ENCODE data around the gene ADAMTS18.
"Not testable (repeated sequence)": the region's sequence is repeated elsewhere in the genome, so short reads cannot be mapped to it uniquely, and the experiment has no call there.

The ADAMTS18 gene

DNA sequence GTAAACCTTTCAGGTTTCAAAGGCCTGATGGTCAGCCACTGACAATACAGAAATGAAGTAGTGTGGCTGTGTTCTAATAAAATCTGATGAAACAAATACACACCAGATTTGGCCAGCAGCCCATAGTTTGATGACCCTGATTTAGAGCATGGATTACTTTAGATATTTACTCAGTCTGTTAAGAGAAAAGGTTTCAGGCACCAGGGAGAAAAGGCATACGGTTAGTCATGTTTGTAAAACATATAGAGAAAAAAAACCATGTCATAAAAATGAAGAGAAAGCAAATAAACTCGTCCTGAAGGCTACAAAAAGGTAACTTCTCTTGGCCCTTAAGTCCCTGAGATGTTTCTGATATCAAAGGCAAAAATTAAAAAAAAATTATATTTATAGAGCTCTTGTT, 112.1 kb downstream of the ADAMTS18 start:
- DNase-seq: no peak

GRCh38 chr16:77317059-77317458, 117.8 kb downstream of the ADAMTS18 start:
- no peak for DNase-seq

DNA sequence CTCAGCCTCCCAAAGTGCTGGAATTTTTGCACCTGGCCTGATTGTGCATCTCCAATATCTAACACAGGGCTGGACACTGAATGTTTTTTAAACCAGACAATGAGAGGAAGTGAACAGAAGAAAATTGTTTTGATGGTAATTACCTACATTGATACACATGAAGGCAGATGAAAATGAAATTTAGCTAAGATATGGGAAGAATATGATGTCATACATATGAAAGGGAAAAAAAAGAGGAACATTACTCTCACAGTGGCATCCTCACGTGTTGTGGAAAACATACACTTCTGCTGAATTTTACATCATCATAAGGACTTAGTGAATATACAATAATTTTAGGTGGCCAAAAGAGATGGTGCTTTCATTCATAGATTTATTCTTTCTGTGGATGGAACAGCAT, 124.0 kb downstream of the ADAMTS18 start:
- no peak for DNase-seq

GRCh38 chr16:77308163-77308561, 126.7 kb downstream of the ADAMTS18 start:
- DNase-seq: no peak

DNA sequence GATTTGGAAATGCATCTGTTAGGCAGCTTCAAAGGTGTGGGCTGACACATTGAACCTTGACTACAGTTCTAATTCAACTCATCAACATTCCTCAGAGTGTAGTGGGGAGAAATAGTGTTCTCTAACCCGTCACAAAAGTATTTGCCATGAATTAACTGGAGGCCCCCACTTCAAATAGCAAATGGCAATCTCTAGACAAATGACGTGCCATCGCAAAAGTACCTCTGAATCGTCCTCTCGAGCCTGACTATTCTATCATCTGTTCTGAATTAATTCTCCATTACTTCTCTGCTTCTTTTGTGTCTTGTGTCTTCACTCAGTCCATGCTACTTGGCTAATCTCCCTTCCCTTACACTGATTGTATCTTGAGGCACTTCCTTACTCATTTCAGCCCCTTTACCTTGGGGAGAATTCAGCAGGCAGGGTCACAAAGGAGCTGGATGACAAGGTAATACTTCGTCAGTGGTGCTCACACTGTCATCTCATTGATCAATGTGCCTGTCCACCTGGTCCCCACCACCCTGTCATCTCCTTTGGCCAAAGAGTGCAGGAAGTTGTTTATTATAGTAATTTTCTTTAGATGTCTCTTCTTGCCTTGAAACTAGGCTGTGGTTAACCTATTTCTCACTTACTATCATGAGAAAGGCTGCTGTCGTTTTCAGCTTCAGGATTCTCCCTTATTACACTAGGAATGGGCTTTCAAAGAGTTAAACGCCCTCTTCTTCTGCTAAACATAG, 127.2 kb downstream of the ADAMTS18 start:
- DNase-seq: peak in 1 of 2 donors; percentile 17

- DNase-seq: no peak
These were observed 128.8 kb downstream of the ADAMTS18 start for GRCh38 chr16:77306075-77306474.

DNA sequence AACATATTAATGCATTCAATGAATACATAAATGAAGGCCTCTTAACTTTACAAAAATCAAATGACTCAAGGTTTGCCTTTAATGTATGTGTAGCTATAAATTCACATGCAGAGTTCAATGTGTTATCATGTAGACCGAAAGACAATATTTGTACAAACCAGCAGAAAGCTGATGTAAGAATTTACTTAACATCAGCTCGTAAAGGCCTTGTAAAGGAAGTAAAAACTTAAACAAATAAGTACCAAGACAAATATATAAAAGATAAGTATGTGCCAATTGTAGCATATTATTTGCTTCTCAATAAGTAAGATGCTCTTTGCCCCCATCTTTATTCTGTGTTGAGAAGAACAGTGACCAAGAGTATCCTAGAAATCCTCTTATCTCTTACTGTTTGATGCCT, 130.0 kb downstream of the ADAMTS18 start:
- DNase-seq: no peak

DNA sequence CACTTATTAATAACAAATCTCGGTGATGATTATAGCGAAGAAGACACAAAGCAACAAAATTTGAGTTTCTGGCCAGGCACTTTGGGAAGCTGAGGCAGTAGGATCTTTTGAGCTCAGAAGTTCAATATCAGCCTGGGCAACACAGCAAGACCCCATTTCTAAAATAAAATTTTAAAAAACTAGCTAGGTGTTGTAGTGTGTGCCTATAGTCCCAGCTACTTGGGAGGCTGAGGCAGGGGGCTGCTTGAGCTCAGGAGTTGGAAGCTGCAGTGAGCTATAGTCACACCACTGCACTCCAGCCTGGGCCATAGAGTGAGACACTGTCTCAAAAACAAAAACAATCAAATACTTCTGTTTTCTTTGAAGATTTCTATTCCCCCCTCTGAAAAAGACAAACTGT, 130.7 kb downstream of the ADAMTS18 start:
- DNase-seq: no peak

DNA sequence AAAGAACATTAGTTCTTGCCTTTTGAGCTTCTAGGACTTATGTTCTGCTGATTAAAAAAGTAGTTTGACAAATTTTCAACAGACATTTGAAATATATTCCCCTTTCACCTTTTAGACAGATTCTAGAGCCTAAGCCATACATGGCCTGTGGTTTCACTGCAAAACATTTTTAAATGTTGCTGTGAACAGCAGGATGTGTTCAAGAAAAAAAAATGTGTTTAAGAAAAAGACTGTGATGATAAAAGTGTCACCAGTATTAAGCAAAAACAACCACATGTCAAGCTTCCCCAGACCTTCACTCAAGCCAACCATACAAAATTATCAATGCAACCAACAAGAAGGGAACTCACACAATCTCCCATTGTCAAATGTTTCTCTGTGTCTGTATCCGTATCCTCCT, 132.2 kb downstream of the ADAMTS18 start:
- DNase-seq: no peak

DNA sequence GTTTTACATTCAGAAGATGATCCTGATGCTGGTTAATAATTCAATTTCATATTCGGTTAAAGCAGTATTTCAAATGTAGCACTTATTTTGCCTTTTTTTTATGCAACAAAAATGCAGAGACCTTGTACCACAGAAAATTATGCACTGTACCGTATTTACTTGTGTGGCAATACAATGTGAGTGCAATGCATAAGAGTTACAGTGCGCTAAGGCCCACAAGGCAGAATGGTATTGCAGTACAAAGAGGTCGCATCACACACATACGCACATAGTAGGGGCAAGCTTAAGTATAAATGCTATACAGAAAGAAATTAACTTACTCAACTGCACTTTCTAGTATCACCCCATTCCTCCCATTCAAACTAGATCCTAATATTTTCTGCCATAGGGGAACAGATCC, 132.6 kb downstream of the ADAMTS18 start:
- no peak for DNase-seq

- no peak for DNase-seq
These were observed 134.6 kb downstream of the ADAMTS18 start for GRCh38 chr16:77300256-77300655.

GRCh38 chr16:77299395-77299794, 135.4 kb downstream of the ADAMTS18 start:
- DNase-seq: no peak

GRCh38 chr16:77298418-77299360, 136.1 kb downstream of the ADAMTS18 start:
- no peak for DNase-seq

DNA sequence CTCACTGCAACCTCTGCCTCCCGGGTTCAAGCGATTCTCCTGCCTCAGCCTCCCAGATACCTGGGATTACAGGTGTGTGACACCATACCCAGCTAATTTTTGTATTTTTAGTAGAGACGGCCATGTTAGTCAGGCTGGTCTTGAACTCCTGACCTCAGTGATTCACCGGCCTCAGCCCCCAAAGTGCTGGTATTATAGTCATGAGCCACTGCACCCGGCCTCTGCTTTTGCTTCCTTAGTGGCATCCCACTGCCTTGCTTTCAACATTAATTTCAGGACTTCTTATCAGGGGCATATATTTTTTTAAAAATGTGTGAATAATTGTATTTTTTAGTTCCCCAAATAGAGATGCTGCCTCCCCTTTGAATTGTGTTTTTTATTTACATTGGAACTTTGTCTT, 136.8 kb downstream of the ADAMTS18 start:
- no peak for DNase-seq

DNA sequence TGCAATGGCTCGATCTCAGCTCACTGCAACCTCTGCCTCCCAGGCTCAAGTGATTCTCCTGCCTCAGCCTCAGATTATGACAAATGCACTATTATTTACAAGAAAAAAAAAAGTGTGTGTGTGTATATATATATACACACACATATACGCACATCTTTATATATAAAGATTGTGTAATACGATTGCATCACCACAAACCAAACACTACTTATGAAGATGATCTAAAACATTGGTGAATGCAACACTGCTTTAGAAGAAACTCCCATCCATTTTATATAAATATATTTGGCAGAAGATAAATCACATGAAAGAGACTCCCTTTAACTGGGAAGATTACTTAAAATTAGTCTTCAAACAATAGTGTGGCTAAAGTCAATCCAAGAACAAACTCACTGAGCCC, 138.9 kb downstream of the ADAMTS18 start:
- no peak for DNase-seq

- DNase-seq: no peak
These were observed 144.3 kb downstream of the ADAMTS18 start for GRCh38 chr16:77290451-77291115.

- no peak for DNase-seq
These were observed 145.5 kb downstream of the ADAMTS18 start for GRCh38 chr16:77289331-77289809.

- DNase-seq: no peak
These were observed 146.6 kb downstream of the ADAMTS18 start for GRCh38 chr16:77288222-77288621.

DNA sequence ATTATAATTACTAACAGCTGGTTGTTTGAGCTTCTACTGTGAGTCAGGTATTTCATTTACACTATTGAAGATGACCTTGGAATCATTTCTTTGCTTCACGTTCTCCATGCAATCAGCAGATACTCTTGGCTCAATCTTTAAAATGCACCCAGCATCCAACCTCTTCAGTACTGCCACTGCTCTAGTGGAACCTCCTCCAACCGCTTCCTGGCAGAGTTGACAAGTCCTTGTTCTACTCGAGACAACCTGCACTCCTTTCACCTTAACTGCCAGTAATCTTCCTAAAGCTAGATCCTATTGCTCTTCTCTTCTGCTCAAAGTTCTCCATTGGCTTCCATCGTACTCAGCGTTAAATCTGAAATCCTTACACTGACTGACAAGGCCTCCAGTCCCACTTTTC, 149.2 kb downstream of the ADAMTS18 start:
- DNase-seq: no peak

DNA sequence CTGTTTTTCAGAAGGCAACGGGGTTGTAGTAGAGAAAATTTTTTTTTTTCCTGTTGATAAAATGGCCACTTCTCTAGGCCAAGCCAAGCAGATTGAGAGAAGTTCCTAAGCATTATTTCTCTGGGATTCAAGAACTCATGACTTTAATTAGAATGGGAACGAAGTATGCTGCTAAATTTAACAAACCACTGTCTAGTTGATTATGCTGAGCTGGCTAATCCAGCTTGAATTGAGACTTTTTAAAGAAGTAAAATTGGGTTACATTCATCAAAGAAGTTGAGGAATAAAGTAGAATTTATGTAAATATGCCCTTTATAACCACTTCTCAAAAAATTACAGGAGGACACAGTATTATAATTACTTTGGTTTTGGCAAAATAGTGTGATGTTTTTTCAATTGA, 152.5 kb downstream of the ADAMTS18 start:
- no peak for DNase-seq

DNA sequence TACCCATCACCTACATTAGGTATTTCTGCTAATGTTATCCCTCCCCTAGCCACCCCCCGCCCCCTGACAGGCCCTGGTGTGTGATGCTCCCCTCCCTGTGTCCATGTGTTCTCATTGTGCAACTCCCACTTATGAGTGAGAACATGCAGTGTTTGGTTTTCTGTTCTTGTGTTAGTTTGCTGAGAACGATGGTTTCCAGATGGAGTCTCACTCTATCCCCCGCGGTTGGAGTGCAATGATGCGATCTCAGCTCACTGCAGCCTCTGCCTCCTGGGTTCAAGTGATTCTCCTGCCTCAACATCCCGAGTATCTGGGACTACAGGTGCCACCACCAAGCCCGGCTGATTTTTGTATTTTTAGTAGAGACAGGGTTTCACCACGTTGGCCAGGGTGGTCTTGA, 155.5 kb downstream of the ADAMTS18 start:
- DNase-seq: not testable (repeated sequence)

DNA sequence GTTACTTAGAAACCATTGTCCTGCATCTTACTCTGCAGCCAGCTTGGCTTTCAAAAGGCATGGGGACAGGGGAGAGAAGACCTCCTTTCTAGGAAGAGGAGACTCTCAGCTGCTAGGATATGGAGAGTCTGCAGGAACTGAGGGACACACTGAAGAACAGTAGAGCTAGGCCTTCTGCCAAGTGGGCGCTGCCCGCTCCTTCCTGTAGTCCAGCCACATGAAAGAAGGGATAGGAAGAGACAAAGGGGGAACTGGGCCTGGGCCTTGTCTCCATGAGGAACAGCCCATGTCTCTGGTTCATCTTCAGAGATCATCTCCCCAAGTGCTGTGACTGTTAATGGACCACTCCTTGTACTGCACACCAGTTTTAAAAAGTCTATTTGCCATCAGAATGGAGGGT, 157.3 kb downstream of the ADAMTS18 start:
- no peak for DNase-seq

- DNase-seq: no peak
These were observed 157.7 kb downstream of the ADAMTS18 start for GRCh38 chr16:77277141-77277540.

All from stimulated activated CD4-positive, alpha-beta T cell treated with anti-CD3 and anti-CD28 coated beads, Interleukin-2, amount 100 ng/mL, for 24 hours (primary cell).